ENCODE measurements around the gene S100A8. TPM values are rescaled to one million over a fixed set of nuclear protein-coding genes. Genes with fewer than 3 reads are reported as not detected.

S100A8 gene
- total RNA-seq, 1 donor = not detected

- peak; percentile 48 for TF ChIP-seq CTCF (IDR thresholded peaks at IDR 0.05; ENCODE audit: insufficient read depth, low read length)
These were observed 35.3 kb downstream of the S100A8 start for GRCh38 chr1:153355445-153356071.

GRCh38 chr1:153354515-153355193 lies 36.2 kb downstream of the S100A8 start:
- no peak for DNase-seq (ENCODE audit: low read depth)
- no peak overlapping the region for H3K4me3 ChIP-seq (ENCODE audit: low read depth, low read length)
- TF ChIP-seq CTCF (IDR thresholded peaks at IDR 0.05; ENCODE audit: insufficient read depth, low read length) = no peak

More at GRCh38 chr1:153355445-153356071, 35.3 kb downstream of the S100A8 start:
- DNase-seq (ENCODE audit: low read depth) = peak; percentile 46
- no peak overlapping the region for H3K4me3 ChIP-seq (ENCODE audit: low read depth, low read length)

- peak; percentile 6 for DNase-seq (ENCODE audit: low read depth)
- H3K4me3 ChIP-seq (ENCODE audit: low read depth, low read length) = no peak overlapping the region
- peak; percentile 45 for TF ChIP-seq CTCF (IDR thresholded peaks at IDR 0.05; ENCODE audit: insufficient read depth, low read length)
These were observed 37.5 kb downstream of the S100A8 start for GRCh38 chr1:153353226-153353947.

- DNase-seq (ENCODE audit: low read depth) = peak; percentile 75
- peak; percentile 89 for TF ChIP-seq CTCF (IDR thresholded peaks at IDR 0.05; ENCODE audit: insufficient read depth, low read length)
- no peak overlapping the region for H3K4me3 ChIP-seq (ENCODE audit: low read depth, low read length)
These were observed 38.4 kb downstream of the S100A8 start for GRCh38 chr1:153352523-153352922.

- no peak for DNase-seq (ENCODE audit: low read depth)
- TF ChIP-seq CTCF (IDR thresholded peaks at IDR 0.05; ENCODE audit: insufficient read depth, low read length) = no peak
- H3K4me3 ChIP-seq (ENCODE audit: low read depth, low read length) = no peak overlapping the region
These were observed 40.4 kb downstream of the S100A8 start for GRCh38 chr1:153350321-153350957.

- H3K4me3 ChIP-seq (ENCODE audit: low read depth, low read length) = no peak overlapping the region
- TF ChIP-seq CTCF (IDR thresholded peaks at IDR 0.05; ENCODE audit: insufficient read depth, low read length) = no peak
- DNase-seq (ENCODE audit: low read depth) = no peak
These were observed 41.2 kb downstream of the S100A8 start for GRCh38 chr1:153349363-153350320.

Data from fibroblast of the aortic adventitia (primary cell).